IPS-NIHi7 (cell line): ENCODE results near the gene A2M.
"Not testable (repeated sequence)": the region's sequence is repeated elsewhere in the genome, so short reads cannot be mapped to it uniquely, and the experiment has no call there.

Experiments used
- DNase-seq: peaks from one replicate; pipeline ENCODE4 v3.0.0; 2012; ENCODE audit warnings: mixed read lengths; ENCODE audit errors: extremely low spot score

A2M gene

DNA sequence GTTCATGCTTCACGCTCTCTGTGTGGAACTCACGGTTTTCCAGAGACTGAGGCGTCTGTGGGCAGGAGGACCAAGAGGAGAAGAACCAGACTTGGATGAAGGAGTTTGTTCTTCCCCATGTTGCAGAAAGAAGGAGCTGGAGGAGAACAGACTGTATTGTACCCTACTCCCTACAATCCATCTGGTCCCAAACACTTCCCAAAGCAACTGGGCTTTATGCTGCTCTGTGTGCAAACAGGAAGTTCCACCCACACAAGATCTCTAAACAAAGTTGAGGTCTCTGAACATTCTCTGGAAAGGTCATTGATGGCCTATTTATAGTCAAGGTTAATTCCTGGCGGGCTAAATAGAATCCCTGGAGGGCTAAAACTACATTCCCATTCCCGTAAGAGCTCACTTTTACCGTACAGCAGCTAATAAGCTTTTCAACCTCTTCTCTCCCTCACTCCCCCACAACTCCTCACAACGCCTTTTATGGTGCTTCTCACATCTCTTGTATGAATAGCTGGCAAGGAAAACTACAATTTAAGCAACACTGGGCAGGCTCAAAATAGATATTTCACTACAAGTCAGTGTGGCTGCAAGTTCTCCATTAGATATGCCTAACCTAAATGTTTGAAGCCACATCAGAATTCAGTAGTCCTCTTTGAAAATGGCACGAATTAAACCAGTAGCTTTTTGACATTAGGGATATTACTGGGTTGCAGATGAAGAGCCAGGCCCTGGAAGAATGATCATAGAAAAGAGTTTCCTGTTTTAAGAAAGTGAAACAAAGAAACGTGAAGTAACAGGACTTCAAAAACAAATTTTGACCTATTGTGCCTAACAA lies at the start of gene A2M:
A2M (minus strand) TSS at position 189 of the 829 bp plus-strand sequence; CDS start at position 119, 70 bp downstream.
- no peak for DNase-seq

DNA sequence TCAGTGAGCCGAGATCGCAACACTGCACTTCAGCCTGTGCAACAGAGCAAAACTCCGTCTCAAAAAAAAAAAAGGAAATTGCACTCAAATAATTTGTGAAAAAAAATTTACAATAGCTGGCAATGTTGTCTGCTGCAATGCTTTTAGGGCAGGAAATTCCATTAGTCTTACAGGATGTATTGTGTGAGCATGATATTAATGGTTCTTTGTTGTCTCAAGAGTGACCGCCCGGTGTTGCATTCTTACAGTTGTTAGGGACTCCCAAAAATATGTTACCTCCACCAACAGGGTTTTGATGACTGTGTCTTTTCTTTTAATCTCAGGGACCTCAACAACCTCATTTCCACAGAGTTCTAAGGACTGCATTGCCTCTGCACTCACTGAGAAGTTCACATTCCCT lies 47.7 kb upstream of the A2M start:
- DNase-seq: no peak

DNA sequence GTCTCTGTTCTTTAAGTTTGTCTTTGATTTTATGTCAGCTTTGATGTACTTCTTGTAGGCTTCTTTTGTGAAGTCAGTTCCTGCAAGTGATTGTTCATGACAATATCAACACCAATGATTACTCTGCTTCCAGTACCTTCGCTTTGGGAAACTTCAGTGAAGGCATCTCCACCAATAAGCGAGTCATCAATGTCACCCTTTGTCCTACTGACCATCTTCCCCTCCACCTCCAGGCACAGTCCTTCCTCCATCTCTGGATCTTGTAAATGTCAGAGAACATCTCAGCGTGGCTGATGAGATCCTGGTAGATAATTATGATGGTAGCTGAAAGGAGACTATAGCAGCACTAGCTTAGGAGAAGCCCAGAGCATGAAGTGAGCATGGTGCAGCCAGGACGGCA lies 40.4 kb upstream of the A2M start:
- no peak for DNase-seq

DNA sequence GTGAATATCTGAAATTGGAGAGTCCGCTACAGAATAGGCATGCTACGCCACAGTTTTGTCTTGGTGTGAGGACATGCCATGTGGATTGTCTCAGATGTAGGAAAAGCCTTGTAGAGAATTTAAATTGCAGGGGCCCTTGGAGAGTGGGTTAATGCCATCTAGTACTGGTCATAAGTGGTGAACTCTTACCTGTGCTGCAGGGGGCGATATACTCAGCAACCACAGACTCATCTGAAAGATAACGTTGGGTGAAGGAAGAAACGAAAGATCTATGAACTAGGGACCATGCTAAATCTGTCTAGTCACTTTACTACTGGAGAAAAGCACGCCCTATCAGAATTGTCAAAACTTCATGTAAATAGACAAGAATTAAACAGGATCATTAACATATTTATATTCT lies 33.7 kb upstream of the A2M start:
- DNase-seq: peak; percentile 64

DNA sequence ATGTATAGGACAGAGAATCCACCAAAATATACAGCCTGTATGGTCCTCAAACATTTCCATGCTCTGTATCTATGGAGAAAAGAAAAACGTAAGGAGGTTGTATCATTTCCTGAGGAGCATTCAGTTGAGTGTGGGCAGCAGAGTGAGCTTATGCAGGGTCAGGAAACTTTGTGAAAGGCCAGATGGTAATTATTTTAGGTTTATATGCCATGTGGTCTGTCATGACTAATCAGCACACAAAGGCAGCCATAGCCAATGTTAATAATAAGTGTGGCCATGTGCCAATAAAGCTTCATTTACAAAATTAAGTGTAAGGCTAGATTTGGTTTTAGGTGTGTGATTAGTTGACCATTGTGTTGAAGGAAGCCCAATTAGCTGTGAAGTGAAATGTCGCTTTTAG lies 33.2 kb upstream of the A2M start:
- DNase-seq: no peak

DNA sequence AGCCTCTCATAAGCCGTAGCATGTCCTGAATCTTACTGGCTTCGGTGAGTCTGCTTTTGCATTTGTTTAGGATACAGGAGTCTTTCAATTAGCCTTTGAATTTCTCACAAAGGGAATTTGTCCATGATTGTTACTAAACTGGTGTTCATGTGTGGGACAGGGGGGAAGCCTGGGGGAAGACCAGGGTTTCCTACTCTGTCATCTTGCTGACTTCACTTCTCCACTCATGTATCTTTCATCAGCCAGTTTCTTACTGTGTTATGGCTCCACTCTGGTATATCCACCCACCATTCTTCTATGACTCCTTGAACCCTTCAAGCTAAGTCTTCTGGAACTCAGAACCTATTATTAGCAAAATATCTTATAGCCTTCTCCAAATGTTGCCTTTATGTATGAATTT lies 31.7 kb upstream of the A2M start:
- no peak for DNase-seq

DNA sequence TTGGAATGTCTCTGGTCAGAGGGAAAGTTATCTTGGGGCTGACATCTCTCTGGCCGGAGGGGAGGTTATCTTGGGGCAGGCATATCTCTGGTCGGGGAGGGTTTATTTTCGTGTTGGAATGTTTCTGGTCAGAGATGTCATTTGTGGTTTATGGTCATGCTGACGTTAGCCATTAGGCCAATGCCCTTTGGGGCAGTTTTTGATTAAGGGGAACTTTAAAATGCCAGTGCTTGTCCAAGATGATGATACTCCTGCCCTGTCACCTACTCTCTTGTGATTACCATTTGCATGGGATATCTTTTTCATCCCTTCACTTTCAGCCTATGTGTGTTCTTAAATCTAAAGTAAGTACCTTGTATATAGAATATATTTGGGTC lies 29.0 kb upstream of the A2M start:
- no peak for DNase-seq

DNA sequence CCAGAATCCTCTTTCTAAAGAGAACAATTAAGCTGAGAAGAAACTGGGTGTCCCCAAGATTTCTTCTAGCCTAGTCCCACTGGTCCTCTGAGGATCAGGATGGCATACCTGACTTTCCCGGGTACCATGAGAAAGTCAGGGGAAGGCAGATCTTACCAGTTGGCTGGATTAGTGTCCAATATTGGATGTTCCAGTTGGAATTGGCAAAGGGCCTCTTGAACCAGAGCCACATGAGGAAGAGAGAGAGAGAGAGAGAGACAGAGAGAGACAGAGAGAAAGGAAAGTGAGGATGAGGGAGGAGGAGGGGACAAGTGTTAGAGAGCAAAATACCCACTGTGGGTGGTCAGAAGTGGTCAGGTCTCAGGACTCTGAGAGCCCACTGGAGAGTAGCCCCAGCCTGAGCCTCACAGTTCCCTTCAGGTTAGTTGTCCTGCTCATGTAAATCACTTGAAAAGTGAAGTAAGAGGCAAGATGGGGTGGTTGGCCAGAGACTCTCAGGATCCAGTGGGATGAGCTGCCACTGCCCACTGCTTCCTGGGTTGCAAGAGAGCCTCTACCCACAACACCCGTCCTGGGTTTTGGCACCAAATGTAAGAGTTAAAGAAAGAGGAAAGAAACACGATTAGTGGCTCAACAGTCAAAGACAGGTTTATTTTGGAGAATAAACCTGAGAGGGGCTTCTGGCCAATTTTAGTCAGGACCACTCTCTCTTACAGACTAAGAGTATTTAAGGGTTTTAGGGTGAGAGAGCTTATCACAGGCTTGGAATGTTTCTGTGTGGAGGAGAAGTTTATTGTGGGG lies 28.4 kb upstream of the A2M start:
- no peak for DNase-seq

DNA sequence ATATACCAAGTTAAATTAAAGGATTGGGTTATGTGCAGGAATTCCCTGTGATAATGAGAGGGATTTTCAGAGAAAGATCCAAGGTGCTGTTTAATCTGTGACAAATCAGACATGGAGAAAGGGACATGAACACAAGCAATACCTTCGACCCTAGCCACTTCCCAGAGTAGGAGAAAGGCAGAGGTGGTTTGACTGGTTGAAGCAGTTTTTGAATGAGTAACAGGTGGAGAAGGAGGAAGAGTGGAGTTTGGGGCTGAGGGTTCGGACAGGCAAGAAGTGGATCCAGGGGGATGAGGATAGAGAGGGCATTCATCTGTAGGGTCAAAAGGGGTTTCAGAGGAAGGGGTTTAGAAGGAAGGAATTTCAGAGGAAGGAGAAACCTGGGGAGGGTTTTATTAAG lies 27.4 kb upstream of the A2M start:
- no peak for DNase-seq

DNA sequence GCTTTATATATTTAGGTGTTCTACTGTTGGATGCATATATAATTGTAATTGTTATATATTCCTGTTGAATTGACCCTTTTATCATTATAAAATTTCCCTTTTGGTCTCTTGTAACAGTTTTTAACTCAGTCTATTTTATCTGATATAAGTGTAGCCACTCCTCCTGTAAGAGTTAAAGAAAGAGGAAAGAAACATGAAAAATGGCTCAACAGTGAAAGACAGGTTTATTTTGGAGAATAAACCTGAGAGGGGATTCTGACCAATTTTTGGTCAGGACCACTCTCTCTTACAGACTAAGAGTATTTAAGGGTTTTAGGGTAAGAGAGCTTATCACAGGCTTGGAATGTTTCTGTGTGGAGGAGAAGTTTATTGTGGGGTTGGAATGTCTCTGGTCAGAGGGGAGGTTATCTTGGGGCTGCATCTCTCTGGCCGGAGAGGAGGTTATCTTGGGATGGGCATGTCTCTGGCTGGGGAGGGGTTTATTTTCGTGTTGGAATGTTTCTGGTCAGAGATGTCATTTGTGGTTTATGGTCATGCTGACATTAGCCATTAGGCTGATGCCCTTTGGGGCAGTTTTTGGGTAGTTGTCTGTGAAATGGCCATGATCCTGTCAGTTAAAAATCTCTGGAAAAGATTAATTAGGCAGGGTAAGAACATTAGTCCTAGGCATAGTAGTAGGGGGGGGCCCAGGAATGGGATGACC lies 24.0 kb upstream of the A2M start:
- DNase-seq: not testable (repeated sequence)

DNA sequence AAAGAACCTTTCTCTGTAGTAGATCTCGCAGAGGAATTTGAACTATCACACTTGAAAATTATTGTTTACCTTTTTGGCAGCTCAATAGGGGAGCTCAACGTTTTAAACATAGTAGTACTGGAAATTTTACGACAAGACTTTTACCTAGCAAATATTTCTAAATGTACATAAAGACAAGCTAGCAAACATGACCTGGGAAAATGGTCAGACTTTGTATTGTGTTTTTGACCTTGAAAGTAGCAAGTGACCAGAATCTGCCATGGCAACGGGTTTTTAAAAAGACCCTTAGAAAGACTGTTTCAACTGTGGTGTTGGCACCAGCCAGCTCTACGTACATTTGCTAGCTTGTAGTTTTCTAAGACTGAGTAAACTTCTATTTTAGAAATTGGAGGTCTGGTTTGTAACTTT lies 20.2 kb upstream of the A2M start:
- DNase-seq: no peak

DNA sequence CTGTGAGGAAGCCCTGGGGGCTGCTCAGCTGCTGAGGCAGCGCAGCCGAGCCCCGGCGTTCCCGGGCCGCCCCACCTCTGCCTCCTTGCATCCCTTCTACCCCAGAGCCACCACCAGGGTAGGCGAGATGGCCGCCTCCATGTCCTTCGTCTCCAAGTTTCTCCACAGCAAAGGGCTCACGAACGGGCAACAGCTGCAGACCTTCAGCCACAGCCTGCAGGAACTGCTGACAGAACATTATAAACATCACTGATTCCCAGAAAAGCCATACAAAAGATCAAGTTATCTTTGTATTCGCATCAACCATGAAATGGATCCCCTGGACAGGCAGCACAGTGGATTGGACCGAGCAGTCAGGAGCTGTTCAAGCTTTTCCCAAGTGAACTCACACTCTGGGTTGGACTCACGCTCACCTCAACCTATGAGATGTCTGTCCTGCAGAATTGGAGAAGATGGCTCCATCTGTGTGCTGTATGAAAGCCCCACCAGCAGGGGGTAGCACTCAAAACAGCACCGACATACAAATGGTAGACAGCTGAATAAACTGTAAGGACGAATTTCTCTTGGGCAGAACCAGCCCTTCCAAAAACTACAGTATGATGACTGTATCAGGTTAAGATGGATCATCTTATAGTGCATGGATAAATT lies 19.4 kb upstream of the A2M start:
- no peak for DNase-seq

DNA sequence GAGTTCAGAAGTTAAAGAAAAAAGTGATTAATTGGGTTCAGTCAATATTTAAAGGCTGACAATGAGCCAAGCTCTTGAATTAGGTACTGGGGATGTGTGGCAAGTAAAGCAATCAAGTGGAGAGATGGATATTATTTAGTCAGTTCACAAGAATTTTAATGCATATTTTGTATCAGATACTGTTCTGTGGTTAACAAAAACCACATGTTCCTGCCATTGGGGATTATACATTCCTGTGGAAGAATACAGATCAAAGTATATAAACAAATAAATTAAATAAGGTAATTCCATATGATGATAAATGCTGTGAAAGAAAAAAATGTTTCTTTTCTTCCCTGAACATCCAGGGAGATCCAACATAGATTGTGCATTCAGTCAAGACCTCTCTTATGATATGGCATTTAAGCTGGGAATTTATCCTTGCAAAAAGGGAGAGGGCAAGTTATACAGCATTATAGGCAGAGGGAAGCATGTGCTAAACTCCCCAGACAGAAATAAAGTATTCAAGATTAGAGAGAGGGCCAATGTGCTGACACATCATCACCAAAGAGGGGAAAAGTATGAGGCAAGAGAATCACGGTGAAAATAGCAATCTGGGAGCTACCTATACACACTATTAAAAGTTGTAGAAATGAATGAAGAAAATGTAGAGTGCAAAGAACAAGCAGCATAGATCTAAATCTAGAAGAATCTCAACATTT lies 17.6 kb upstream of the A2M start:
- DNase-seq: no peak

DNA sequence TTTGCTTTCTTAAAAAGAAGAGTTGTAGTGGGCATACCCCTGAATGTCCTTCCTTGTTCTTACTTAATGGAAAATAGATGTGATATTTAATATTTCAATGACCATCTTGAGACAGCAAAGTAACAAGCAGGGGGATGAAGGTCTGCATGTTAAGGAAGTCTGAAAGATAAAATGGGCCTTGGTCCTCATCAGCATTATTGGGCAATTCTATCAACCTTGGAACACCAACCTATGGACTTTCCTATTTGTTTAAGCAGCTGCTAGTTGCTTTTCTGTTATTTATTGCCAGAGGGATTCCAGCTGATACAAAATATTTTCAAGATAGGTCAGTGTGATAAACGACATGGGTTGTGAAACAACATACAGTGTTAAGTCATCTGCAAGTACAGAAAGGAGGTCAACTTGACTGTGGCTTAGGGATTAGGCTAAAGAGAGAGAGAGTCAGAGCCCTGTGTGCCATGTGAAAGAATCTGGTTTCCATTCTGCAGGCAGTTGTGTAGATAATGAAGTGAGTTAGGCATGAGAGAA lies 16.4 kb upstream of the A2M start:
- no peak for DNase-seq

DNA sequence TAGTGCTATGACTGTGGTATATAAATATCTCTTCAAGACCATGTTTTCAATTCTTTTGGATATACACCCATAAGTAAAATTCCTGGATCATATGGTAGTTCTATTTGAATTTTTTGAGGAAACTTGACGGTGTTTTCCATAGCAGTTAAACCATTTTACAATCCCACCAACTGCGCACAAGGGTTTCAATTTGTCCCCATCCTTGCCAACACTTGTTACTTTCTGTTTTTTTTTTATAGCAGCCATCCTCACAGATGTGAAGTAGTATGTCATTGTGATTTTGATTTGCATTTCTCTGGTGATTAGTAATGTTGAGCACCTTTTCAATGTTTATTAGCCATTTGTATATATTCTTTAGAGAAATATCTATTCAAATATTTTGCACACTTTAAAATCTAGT lies 14.5 kb upstream of the A2M start:
- no peak for DNase-seq

DNA sequence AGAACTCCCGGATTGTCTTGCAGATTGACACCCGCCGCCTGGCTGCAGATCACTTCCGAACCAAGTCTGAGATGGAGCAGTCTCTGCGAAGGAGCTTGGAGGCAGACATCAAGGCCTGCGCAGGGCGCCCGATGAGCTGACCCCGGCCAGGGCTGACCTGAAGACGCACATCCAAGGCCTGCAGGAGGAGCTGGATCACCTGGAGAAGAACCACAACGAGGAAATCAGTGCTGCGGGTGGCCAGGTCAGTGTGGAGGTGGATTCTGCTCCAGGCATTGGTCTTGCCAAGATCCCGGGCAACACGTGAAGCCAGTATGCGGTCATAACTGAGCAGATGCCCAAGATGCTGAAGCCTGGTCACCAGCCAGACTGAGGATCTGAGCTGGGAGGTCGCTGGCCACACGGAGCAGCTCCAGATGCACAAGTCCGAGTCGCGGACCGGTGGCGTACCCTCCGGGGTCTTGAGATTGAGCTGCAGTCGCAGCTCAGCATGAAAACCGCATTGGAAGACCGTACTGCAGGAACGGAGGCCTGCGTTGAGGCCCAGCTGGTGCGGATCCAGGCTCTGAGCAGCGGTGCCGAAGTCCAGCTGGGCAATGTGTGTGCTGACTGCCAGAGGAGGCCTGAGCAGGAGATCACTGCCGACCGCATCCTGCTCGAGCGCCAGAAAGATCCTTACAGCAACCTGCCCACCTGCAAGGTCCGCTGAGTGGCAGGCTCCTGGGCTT lies 12.4 kb upstream of the A2M start:
- DNase-seq: no peak

DNA sequence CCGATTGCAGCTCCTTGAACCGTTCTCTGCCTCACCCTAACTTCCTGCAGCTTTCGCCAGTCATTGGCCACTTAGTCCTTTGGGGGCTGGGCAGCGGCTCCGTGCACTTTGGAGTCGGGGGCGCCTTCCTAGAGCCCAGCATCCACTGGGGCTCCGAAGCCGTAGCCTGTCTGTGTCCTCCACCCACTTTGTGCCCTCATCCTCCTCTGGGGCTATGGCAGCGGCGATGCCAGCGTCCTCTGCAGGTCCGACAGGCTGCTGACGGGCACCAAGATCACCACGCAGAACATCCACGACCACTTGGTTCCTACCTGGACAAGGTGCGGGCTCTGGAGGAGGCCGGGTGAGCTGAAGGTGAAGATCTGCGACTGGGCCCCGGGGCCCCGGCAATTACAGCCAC lies 11.8 kb upstream of the A2M start:
- no peak for DNase-seq

DNA sequence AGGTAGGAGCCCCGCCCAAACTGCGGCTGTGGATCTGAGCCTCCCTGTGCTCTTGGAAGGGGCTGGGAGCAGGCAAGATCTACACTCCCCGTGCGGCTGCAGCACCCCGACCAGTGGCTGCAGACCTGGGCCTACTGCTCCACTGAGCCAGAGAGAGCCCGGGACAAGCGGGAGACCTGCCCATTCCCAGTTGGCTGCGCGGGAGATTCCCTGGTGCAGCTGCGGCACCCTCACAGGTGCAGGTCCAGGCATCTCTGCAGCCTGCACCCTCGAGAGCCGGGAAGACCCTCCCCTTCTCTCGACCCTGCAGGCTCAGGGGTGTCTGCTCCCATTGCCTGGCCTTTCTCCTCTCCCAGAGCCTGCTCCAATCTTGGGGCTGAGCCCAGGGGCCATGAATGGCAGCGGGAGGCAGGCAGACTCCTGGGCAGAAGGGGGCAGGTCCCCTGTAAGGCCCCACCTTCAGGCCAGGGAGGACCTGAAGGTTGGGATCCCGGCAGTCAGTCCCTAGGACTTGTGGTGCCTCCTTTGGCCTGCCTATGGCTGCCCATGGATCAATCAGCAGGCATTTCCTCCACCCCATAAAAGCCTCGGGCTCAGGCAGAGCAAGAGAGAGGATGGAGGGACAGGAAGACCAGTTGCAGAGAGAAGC lies 8.8 kb upstream of the A2M start:
- DNase-seq: no peak

DNA sequence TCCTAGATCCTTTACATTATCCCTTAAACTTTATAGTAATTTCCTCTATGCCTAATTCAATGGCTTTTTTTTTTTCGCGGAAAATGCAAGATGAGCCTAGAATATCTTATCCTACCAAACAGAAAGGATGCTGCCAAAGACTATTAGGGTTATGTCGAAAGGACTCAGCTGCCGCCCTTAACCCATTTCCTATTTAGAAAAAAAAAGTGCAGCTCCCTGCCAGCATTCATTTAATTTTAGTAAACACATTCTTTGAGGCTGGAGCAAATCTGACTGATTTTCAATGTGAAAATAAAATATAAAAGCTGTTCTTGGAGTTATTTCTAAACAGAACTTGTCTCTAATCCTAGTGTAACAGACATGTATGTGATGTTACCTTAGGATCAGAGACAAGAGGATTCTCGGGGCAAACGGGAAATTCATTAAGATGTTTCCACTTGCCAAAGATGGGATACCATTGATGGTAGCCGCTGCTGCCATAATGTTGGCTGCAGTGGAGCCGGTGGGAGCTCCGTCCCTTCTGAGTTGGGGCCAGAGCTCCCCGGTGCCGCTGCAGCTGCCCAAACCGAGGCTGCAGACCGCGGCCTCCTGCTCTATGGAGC lies 8.2 kb upstream of the A2M start:
- no peak for DNase-seq
